Brain microvascular endothelial cell (primary cell): ENCODE data around the gene PPFIA2.

ENCODE experiments used
- DNase-seq: peaks from one replicate; pipeline ENCODE4 v3.0.0-alpha.2; 2020
- H3K27ac ChIP-seq: fragments of 250-450 bp; sonication (Bioruptor Pico); 2 replicates; pipeline ENCODE4 v1.5.1; 2020; ENCODE audit warnings: mild to moderate bottlenecking, moderate library complexity
- H3K27me3 ChIP-seq: fragments of 250-450 bp; sonication (Bioruptor Pico); replicated peaks from 2 replicates; pipeline ENCODE4 v1.5.1; 2020; ENCODE audit warnings: mild to moderate bottlenecking
- H3K36me3 ChIP-seq: fragments of 250-450 bp; sonication (Bioruptor Pico); replicated peaks from 2 replicates; pipeline ENCODE4 v1.5.1; 2020; ENCODE audit warnings: mild to moderate bottlenecking
- H3K4me3 ChIP-seq: 2 replicates; pipeline ENCODE4 v1.5.1; 2011; ENCODE audit warnings: low read depth, mild to moderate bottlenecking, control low read depth, low read length, moderate library complexity
- CTCF ChIP-seq: IDR thresholded peaks from 2 replicates; pipeline ENCODE4 v1.5.1; 2011; ENCODE audit warnings: low read depth, mild to moderate bottlenecking, moderate library complexity, low read length, control low read depth, inconsistent platforms; ENCODE audit errors: missing control alignments
- in situ Hi-C: cut with HindIII; loops from 2 replicates; pipeline ENCODE4 v1.10.0; 2017; ENCODE audit warnings: low sequenced_read_pairs, low pct_ligation_motif_present

Gene PPFIA2

GRCh38 chr12:81779216-81779615 is 20.1 kb upstream of the PPFIA2 start:
- no peak for DNase-seq
- Histone ChIP-seq H3K4me3 (no peak overlapping the region), H3K27me3 (no peaks in the 10 kb centered on the region), H3K27ac (no peak overlapping the region), H3K36me3 (no peaks in the 10 kb centered on the region)
- in situ Hi-C loops, result no loop called here
- no peak for TF ChIP-seq CTCF

GRCh38 chr12:81778719-81779118 is 19.6 kb upstream of the PPFIA2 start:
- no peak overlapping the region for H3K27ac ChIP-seq
- TF ChIP-seq CTCF, result no peak
- in situ Hi-C loops, result no loop called here
- no peak overlapping the region for H3K4me3 ChIP-seq
- no peak for DNase-seq
- H3K27me3 ChIP-seq, result no peaks in the 10 kb centered on the region
- no peaks in the 10 kb centered on the region for H3K36me3 ChIP-seq

GRCh38 chr12:81758421-81759189 is 545 bp downstream of the PPFIA2 start:
- in situ Hi-C loops, result no loop called here
- no peak for TF ChIP-seq CTCF
- Histone ChIP-seq H3K27ac (no peak overlapping the region), H3K4me3 (peak overlapping the region; percentile 66), H3K27me3 (no peaks in the 10 kb centered on the region), H3K36me3 (no peaks in the 10 kb centered on the region)
- peak; percentile 22 for DNase-seq

- H3K36me3 ChIP-seq, result no peaks in the 10 kb centered on the region
- in situ Hi-C loops, result no loop called here
- no peak for TF ChIP-seq CTCF
- DNase-seq, result no peak
- no peak overlapping the region for H3K27ac ChIP-seq
- peak overlapping the region; percentile 66 for H3K4me3 ChIP-seq
- H3K27me3 ChIP-seq, result no peaks in the 10 kb centered on the region
These were observed 1.3 kb downstream of the PPFIA2 start for GRCh38 chr12:81757731-81758365.

DNA sequence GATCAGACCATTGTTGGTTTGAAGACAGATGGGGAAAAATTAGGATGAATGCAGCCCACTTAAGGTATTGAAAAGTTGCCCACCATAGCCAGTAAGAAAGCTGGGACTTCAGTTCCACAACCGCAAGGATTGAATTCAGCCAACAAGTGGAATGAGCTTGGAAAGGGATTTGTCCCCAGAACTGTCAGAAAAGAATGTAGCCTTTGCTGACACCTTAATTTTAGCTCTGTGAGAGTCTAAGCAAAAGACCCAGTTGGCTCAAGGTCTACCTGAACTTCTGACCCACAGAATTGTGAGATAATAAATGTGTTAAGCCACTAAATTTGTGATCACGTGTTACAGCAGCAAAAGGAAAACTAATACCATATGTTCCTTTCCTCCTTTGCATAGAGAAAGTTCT is 29.4 kb downstream of the PPFIA2 start:
- no peak for TF ChIP-seq CTCF
- Histone ChIP-seq H3K27ac (no peak overlapping the region), H3K27me3 (no peaks in the 10 kb centered on the region), H3K36me3 (no peaks in the 10 kb centered on the region), H3K4me3 (no peak overlapping the region)
- in situ Hi-C loops, result no loop called here
- no peak for DNase-seq
